GM18505 (cell line): ENCODE results near the gene CLDN7.
"Not testable (repeated sequence)": the region's sequence is repeated elsewhere in the genome, so short reads cannot be mapped to it uniquely, and the experiment has no call there.

Experiments used
- ATAC-seq: cut with Tn5 transposase; IDR thresholded peaks from one replicate; pipeline ENCODE4 v1.9.1; 2021; ENCODE audit not compliant: unreplicated experiment
- POLR2A ChIP-seq: IDR thresholded peaks from 4 replicates; pipeline ENCODE4 v1.6.1; 2011; ENCODE audit warnings: borderline replicate concordance; ENCODE audit not compliant: insufficient read depth, insufficient read length; ENCODE audit errors: extremely low read depth

CLDN7 gene

GRCh38 chr17:7256766-7257456, 5.4 kb downstream of the CLDN7 start:
- ATAC-seq = no peak
- no peak for TF ChIP-seq POLR2A

DNA sequence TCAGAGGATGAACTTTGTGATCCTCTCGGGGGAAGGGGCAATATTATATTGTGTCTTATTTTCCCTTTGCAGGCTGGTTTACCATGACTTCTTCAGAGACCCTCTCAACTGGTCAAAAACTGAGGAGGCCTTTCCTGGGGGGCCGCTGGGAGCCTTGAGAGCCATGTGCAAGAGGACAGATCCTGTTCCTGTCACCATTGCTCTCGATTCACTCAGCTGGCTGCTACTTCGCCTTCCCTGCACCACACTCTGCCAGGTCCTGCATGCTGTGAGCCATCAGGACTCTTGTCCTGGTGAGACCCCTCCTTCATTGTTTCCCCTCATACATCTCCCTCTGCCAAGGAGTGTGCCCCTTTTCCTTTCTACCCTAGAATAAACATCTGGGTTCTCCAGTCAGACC, 7.8 kb downstream of the CLDN7 start:
- no peak for TF ChIP-seq POLR2A
- ATAC-seq = no peak

DNA sequence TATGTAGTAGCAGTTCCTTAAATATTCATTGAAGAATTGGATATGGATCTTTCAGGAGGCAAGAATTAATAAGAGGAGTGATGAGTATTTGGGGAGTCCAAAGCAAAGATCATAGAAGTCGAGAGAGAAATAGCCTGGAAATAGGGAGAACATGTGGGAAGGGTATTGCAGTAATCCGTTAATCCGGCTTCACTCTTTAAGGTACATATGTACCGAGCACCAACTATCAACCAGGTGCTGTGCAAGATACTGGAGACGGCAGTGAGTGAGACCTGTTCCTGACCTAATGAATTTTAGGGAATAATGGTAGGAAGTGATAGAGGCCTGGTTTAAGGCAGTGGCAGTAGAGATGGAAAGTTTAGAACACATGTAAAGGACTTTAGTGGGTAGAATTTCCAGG, 9.2 kb downstream of the CLDN7 start:
- ATAC-seq = no peak

DNA sequence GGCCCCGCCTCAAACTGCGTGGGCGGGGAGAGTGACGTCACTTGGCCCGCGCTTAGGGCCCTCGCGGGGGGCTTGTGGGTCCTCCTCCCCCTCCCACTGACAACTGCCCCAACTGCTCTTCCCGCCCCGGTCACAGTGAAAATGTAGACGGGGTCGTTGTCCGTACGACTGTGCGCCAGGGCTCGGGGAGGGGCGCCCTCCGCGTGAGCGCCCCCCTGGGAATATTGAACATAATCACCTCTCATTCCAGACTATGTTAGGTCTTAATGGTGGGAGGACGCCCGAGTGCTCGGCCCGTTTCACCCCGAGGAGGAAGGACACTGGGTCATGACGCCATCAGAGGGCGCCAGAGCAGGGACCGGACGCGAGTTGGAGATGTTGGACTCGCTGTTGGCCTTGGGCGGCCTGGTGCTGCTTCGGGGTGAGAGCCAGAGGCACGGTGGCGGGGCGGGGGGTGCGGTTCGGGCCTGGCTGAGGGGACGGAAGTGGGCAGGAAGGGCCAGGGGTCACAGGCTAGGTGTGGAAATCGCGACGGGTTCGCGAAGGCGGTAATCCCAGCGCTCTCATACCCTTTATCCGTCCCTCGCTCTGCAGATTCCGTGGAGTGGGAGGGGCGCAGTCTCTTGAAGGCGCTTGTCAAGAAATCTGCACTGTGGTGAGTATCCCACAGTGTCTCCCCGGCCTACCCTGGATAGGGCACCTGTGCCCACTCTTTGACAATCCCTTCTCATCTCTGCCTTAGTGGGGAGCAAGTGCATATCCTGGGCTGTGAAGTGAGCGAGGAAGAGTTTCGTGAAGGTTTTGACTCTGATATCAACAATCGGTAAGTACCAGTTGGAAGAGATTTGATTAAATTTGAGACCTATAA, 9.9 kb downstream of the CLDN7 start, which contains the start of gene ELP5:
TSS of gene ELP5 (plus strand) at position 40 of the 868 bp plus-strand sequence. CDS start at position 376, 336 bp downstream.
- peak; percentile 44 for ATAC-seq

More for the DNA sequence above, 9.2 kb downstream of the CLDN7 start:
- TF ChIP-seq POLR2A = no peak

DNA sequence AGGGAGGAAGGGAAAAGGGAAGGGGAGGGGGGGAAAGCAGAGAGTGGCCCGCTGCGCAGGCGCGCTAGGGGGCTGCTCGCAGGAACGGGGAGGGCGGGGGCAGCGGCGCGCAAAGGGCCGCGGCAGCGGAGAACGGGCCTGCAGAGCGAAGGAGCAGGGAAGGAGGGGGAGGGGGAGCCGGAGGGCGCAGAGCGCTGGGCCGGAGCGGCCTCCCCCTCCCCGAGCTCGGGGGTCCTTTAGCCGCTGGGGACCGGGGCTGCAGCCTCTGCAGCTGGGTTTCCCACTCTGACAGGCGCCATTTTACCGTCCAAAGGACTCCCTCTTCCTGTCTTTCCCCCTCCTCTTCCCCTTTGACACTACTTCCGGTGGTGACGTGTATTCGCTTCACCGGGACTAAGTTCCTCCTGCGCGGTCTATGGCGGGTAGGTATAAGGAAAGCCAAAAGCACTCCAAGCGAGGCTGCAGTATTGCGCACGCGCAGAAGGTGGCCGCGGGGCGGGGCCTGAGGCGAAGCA, 10.6 kb downstream of the CLDN7 start, which contains the start of gene CTDNEP1:
TSS of gene CTDNEP1 (minus strand) at position 74 of the 515 bp plus-strand sequence. CDS start 438 bp downstream, outside the sequence.
- ATAC-seq = peak; percentile 82
- peak; percentile 58 for TF ChIP-seq POLR2A

More for the DNA sequence above, 9.9 kb downstream of the CLDN7 start, which contains the start of gene ELP5:
- peak; percentile 90 for TF ChIP-seq POLR2A

- ATAC-seq = peak; percentile 4
- TF ChIP-seq POLR2A = no peak
These were observed 11.3 kb downstream of the CLDN7 start for GRCh38 chr17:7250695-7251627.

GRCh38 chr17:7249830-7250229, 12.4 kb downstream of the CLDN7 start:
- no peak for TF ChIP-seq POLR2A
- ATAC-seq = no peak

GRCh38 chr17:7249214-7249613, 13.1 kb downstream of the CLDN7 start:
- TF ChIP-seq POLR2A = no peak
- ATAC-seq = no peak

GRCh38 chr17:7248796-7249195, 13.5 kb downstream of the CLDN7 start:
- ATAC-seq = no peak
- no peak for TF ChIP-seq POLR2A

- TF ChIP-seq POLR2A = no peak
- no peak for ATAC-seq
These were observed 15.5 kb downstream of the CLDN7 start for GRCh38 chr17:7246779-7247178.

GRCh38 chr17:7243838-7244237, 18.4 kb downstream of the CLDN7 start:
- ATAC-seq = not testable (repeated sequence)

DNA sequence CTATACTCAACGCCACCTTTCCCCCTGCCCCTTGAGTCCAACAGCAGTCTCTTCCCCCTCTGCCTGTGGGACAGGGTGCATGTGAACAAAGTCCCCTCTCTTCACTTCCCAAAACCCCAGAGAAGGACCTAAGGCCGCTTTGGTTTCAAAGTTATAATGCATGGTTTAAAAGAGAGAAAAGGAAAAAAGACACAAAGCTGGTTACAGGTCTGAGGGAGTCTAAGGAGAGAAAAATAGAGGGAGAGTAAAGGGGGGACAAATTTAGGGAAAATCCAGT, 18.9 kb downstream of the CLDN7 start:
- TF ChIP-seq POLR2A = no peak
- ATAC-seq = no peak
